GM18868 (cell line): Measurements from ENCODE around the gene SCO2.

ENCODE experiments used
- ATAC-seq: cut with Tn5 transposase; IDR thresholded peaks from one replicate; pipeline ENCODE4 v1.9.1; 2021; ENCODE audit warnings: mild to moderate bottlenecking, moderate library complexity; ENCODE audit not compliant: unreplicated experiment

Gene SCO2, protein sequence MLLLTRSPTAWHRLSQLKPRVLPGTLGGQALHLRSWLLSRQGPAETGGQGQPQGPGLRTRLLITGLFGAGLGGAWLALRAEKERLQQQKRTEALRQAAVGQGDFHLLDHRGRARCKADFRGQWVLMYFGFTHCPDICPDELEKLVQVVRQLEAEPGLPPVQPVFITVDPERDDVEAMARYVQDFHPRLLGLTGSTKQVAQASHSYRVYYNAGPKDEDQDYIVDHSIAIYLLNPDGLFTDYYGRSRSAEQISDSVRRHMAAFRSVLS

DNA sequence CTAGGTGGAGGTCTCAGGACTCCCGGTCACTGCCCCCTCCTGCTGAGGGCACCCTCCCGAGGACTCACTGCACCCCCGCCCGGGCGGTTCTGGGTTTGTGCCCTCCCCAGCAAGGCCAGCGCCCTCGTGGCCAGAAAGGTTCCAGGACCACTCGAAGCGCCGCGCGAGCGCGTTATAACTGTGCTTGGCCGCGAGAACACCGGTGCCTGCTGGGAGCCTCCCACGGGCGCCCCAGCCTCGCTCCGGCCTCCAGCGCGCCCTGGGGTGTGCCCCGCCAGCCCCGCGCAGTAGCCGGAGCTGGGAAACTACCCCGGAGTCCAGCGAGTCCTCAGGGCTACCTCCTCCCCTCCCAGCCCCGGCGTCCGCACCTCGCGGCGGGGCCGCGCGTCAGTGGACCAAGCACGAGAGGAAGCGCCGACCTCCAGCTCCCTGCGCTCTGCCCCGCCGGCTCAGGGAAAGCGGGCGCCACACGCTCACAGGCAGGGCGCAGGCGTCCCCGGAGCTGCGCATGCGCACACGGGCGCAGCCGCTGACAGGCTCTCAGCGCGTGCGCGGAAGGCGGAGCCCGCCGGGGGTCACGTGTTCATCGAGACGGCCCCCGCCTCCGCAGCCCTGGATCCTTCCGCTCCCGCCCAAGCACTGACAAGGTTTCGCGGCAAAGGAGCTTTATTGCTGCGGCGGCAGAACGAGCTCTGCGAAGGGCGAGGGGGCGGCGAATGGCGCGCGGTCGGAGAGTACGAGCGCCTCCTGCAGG lies at the start of gene SCO2:
Gene SCO2, minus strand, starts transcription at position 495 of the 754 bp plus-strand sequence. CDS start 1,187 bp downstream, outside the sequence.
- ATAC-seq: peak; percentile 45

DNA sequence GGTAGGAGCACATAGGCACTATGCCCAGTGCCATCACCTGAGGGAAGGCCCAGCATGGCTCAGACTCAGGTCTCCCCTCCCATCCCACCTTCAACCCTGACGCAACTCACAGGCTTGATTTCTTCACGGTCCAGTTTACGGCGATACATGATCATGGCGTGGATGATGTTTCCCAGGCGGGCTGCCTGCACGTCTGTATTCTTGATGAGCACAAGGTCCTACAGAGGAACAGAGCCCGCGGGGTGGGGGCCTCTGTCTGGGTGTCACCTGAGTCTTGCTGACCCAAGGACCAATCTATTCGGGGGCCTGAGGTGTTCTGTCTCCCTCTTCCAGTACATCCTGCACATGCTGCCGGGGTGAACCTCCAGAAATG lies 49.0 kb upstream of the SCO2 start:
- no peak for ATAC-seq

DNA sequence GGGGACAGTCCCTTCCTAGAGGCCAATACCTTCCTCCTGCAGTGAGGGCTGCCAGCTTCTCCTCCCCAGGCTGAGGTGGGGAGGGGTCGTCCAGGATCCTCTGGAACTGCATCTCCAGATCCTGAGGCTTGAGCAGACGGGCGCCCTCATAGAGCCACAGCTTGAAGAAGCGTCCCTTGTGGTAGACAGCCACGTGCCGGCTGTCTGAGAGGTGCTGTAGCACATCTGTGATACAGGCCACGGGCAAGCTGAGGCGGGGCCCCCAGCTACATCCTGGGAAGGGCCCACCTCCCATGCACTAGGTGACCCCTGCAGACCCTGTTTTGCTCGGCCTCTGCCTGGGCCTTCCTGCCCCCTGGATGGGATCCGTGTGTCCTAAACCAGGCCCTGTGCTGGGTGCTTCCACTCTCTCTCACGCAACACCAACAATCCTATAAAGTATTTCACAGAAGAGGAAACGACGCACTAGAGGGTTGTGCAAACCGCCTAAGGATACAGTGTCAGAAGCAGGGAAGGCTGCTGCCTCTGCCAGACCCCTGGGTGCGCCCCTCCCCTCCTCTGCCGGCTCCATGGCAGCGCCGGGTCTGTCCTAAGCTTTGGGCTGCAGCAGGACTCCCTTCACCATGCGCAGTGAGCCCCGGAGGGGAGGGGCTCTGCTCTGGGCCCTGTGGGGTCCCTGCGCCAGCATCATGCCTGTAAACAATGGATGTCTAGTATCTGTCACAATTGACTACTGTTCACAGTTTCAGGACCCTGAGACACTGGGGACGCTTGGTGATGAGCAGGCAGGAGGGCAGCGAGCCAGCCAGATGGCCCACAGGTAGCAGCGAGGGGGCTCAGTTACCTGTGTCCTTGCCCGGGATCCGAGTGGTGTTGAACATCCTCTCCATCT lies 48.3 kb upstream of the SCO2 start:
- ATAC-seq: no peak

DNA sequence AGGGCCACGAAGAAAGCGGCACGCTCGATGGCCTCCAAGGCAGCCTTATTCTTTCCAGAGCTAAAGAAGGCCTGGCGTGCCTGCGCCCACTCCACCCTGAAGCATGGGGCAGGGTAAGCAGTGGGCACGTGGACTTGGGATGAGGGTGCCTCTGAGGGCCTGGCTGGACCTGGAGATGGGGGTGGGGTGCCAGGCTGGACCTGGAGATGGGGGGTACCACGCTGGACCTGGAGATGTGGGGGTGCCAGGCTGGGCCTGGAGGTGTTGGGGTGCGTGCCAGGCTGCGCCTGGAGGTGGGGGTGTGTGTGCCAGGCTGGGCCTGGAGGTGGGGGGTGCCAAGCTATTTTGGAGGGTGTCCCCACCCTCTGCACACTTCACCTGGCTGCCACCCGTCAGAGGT lies 47.6 kb upstream of the SCO2 start:
- ATAC-seq: no peak

DNA sequence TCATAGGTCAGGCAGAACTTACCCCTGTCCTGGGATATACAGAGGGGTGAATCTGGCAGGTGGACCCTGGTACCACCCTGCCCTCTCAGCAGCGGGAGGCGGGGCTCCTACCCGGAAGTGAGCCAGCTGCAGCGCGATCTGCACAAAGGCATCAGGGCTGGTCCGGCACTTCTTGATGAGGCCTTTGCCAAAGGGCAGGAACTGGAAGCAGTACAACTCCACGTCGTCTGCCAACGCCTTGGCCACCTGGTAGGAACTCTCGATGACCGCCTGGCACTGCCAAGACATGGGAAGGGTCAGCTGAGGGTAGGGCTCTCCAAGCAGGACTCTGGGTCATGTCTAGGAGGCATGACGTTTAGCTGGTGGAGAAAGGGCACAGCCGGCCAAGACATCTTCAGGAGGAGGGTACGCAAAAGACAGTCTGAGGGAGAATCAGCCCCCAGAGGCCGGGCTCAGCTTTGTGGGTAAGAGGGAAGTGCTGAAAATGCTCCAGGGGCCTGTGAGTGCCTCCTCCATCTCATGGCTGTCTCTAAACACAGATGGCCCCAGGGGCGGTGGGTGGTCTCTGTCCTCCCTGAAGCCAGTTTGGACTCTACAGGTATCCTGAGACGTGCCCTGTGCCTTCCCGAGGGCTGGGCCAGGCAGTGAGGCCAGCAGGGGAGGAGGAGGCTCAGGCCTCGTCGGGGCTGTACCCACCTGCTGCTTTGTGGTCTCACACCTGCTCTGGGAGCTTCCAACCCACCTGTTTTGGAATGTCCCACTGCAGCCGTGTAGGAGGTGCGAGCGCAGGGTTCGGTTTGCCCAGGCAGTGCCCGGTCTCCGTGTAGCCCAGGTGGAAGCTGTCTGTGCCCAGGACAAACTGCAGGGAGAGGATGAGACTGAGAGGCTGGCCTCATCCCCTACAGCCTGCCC lies 46.1 kb upstream of the SCO2 start:
- ATAC-seq: no peak

DNA sequence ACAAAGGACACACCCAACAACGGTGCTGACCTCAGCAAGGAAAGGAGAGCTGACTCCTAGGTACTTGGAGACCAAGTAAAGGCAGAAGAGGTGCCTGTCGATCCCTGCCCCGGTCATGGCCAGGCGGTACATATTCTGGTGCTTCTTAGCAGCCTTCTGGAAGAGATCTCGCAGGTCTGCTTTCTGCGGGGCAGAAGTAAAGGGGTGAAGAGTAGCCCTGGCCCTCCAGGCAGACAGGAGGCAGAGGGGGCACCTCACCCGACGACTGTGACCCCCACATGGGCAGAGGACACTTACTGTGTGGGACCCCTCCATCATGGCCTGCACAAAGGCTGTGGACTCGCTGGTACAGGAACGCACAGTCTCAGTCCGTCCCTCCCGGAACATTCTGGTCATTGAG lies 45.5 kb upstream of the SCO2 start:
- no peak for ATAC-seq

DNA sequence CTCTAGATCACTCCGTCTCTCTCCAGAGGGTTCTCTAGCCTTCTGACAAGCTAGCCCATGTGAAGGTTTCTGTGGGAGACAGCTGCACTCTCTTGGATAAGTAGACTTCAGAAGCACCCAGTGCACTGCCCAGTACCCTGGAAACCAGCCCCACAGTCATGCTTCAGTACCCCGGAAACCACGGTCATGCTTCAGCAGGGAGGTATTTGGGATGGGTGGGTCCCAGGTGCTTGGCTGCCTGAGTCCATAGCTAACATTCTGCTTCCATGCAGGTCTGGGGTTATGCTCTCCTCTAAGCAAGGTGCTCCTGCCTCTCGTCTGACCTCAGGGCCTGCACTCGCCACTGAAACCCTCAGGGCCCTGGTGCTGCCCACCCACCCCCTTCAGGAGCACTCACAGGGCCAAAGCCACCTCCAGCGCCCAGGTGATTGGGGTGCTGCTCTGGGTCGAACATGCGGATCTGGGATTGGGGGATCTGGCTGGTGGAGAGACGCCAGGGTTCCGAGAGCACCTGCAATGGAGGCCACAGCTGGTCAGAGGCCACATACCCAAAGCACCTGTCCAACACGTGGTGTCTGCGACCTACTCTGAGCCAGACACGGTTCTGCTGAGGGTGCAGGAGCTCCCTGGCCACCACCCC lies 44.6 kb upstream of the SCO2 start:
- ATAC-seq: no peak

DNA sequence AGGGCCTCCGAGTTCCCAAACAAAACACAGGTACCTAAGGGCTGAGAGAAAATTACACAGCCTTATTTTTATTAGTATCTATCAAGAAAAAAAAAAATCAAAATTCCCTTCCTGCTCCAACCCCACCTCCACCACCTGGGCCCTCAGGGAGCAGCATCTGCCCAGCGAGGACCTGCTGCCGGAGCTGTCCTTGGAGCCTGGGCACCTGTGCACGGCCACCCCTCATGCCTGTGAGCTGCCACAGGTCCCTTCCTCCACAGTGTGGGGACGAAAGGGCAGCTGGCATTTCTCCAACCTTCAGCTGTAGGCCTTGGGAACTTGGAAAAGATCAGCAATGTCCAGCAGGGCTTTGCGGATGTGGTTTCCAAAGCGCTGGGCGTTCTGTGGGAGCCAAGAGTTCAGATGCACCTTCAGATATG lies 43.7 kb upstream of the SCO2 start:
- no peak for ATAC-seq

DNA sequence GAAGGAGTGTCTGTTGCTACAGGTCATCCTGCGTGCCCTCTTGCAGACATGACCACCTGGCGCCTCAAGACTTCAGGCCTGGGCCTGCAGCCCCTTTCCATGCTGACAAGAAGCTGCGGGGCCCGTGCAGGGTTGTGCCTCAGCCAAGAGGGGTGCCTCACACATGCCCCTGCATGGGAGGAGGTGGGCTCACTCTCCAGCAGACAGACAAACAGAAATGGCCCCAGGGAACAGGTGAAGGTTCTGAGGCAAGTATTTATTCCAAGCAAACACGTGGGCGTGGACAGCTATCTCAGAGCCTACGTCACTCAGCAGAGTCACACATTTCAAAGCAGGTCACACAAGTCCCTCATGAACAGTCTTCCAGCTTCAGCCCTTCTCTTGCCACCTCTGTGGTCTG lies 43.2 kb upstream of the SCO2 start:
- no peak for ATAC-seq

DNA sequence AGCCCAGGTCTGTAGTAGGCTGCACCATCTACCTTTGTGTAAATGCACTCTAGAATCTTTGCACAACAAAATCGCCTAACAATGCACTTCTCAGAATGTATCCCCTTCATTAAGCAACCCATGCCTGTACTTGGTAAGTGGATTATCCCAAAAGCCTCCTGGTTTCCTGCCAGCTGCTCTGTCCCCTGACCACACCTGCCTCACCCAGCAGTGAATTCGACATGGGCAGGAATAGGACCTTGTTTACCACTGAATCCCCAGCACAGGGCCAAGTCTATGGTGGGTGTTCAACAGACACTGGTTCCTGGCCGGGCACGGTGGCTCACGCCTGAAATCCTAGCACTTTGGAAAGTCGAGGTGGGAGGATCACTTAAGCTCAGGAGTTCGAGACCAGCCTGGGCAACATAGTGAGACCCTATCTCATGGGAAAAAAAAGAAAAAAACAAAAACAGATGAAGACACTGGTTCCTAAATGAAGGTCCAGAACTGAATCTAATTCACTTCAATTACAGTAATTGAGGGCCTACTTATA lies 42.4 kb upstream of the SCO2 start:
- no peak for ATAC-seq

DNA sequence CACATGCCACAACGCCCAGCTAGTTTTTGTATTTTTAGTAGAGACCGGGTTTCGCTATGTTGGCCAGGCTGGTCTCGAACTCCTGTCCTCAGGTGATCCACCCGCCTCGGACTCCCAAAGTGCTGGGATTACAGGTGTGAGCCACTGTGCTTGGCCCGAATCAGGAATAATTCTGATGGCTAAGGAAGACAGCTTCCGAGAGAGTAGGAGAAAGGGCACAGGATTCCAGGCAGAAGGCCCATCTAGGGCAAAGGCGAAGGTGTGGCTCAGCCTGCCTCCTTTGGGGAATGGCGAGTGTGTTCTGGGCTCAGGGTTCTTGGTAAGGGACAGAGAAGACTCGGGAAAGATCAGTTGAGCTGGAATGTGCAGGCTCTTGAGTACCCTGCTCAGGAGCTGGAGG lies 38.9 kb upstream of the SCO2 start:
- no peak for ATAC-seq

DNA sequence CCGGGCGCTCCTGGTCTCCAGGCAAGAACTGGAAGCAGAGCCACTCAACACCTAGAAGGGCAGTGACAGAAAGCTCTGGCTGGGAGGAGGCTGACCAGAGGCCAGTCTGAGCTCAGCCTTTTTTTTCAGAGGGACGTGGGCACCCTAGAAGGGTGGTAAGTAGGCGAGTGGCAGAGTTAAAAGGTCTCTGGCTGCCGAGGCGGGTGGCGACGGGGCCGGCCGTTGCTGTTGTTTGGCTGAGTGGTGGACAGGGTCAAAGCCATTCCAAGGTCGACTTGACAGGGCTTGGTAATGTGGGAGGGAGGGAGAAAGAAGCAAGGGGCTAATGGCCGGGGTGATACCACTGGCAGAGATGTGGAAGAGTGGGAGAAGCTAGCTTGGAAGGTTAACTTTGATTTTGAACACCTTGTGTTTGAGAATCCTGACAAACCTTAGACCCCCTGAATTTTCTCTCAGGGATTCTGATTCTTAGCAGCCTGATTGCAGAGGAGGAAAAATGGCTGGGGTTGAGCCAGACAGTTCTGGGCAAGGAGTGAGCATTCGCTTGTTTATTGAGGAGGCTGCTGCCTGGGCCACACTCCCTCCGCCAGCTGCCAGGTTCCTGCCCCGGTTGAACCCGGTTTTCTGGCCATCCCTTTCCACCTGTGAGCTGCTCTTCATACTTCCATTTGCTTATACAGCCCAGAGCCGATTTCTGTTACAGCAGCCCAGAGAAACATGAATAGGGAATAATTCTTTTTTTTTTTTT lies 38.2 kb upstream of the SCO2 start:
- ATAC-seq: no peak

DNA sequence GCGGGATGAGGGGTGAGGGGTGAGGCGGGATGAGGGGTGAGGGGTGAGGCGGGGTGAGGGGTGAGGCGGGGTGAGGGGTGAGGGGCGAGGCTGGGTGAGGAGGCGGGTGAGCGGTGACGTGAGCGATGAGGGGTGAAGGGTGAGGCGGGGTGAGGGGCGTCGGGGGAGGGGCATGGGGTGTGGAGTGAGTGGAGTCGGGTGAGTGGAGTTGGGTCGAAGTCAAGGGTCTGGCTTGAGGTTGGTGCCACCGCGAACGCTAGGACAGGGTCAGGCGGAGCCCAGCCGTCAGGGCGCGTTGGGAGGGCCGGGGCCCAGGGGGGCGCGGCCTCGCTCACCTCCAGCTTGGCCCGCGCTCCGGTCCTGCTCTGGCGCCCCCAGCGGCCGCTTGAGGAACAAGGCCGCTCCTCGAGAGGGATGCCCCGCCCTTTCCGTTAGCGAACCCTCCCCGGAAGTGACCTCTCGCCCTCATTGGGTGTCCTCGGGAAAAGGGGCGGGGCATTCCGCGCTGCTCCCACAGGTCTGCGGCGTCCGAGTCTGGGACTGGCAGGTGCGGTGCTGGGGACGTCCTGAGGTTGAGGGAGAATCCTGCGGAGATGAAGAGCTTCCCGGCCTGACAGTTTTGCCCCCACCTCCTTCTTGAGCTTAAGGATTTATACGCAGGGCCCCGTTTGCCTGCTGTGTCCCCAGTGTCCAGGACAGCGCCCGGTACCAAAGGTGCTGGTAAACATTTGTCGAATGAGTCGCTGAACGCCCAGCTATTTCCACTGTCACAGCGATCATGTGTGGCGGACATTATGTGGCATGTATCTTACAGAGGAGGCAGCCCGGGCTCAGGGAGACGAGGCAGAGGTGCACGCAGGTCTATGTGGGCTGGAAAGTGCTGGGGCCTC lies 37.4 kb upstream of the SCO2 start, which contains the start of gene SYCE3:
Gene SYCE3, minus strand, starts transcription at position 397 of the 890 bp plus-strand sequence. CDS start 6,514 bp downstream, outside the sequence.
- ATAC-seq: peak; percentile 92

DNA sequence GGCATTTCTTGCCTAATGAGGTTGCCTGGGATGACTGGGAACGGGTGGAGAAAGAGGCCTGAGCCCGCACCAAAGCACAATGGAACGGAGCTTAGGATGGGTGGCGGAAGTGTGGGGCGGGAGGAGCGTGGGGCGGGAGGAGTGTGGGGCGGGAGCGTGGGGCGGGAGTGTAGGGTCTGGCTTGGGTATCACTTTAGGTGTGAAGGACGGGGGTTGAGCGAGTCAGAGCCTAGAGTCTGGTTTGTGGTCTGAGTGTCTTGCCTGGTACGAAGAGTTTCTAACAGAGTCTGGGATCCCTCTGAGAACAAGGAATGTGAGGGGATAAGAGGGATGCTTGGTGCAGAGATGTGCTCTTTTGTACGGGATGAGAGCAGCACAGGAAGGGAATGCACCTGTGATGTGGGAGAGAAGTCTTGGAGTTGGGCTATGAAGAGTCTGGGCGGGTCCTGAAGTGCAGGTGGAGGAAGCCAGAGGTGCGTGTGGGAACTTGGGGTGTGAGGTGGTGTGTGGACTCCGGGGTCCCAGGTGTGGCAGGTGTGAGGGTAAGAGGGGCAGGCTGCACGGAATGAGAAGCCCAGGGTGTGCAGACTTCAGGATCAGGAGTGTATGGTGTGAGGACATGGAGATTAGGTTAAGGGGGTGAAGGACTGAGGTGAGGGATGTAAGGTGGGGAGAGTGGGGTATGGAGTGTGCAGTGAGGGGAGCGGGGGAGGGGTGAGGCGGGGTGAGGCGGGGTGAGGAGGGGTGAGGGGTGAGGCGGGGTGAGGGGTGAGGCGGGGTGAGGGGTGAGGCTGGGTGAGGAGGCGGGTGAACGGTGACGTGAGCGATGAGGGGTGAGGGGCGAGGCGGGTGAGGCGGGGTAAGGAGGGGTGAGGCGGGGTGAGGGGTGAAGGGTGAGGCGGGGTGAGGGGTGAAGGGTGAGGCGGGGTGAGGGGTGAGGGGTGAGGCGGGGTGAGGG lies 36.3 kb upstream of the SCO2 start:
- no peak for ATAC-seq

DNA sequence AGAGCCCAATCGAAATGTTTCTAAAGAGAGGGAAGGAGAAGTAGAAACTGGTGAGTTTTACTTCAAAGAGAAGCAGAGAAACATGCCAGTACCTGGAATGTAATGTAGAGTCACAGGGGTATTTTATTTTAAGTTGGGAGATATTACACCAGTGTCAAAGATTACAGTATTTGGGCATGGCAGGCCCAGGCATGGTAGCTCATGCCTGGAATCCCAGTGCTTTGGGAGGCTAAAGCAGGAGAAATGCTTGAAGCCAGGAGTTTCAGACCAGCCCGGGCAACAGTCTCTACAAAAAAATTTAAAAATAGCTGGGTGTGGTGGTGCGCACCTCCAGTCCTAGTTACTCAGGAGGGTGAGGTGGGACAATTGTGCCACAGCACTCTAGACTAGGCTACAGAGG lies 34.6 kb upstream of the SCO2 start:
- ATAC-seq: no peak

DNA sequence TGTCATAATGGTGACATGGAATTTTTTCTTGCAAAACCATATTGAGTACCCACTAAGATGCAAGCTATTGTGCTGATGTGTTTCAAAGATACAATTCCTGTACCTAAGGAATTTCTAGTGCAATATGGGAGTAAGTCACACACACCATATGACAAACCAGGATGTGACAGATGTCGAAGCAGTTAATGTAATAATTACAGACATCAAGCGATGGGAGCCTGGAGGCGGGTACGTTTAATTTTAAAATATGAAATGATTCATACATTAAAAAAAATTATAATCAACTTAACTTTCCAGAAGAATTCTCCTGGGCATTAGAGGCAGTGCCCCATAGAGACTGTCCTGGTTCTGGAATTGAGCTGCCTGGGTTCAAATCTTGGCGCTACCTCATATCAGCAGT lies 31.3 kb upstream of the SCO2 start:
- ATAC-seq: no peak

DNA sequence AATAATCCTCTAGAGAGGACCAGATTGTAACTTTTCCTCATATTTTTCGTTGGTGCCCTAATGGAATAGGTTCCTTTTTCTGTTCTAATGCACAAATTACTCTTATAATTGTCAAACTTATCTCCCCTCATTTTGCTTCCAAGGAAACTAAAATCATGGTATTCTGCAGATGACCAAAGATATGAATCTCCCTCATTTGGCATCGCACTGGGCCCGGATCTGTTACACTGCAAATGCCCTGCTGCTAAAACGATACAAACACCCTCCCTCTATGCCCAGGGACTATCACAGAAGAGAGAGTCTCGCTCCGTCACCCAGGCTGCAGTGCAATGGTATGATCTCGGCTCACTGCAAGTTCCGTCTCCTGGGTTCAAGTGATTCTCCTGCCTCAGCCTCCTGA lies 27.9 kb upstream of the SCO2 start:
- no peak for ATAC-seq
